ENCODE measurements around the gene AKR1E2.

Gene AKR1E2

DNA sequence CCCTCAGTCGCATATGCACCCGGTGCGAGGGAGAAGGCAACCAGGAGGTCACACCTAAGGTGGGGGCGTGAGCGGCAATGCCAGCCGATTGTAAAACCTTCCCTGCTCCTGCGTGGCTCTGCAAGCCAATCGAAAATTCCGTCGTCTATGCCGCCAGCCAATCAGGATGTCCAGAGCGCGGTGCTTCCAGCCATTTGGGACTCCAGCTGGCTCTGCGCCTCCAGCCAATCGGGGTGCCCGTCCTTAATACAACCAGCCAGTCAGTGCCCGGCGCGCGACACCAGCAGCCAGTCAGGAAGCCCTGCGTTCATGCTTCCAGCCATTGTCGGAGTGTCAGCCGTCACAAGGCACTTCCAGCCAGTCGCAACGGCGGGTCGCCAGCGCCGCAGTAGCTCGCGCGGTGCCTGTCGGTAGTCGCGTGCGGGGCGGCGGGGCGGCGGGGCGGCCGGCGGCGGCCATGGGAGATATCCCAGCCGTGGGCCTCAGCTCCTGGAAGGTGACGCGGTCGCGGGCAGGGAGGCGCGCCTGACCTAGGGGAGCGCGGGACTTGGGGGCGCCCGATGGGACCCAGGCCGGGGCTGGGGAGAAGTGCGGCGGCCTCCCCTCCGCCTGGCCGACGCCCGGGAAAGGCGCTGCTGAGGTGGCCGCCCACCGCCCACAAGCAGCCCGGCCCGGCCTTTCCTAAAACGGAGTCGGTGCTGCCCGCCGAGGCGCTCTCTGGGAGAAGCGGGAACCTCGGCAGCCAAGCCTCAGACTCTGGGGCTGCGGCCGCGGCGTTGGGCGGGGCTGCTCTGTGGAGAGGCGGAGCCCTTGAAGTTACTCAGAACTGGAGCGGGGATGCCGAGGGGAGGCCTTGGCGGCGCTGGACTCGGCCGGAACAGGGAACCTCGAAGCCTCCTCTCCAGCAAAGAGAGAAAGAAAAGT is at the start of gene AKR1E2:
Gene AKR1E2, plus strand, starts transcription at position 340 of the 924 bp plus-strand sequence. Its CDS starts 118 bp downstream, at position 458.
- DNase-seq (ENCODE audit: low spot score), result peak; percentile 65

DNA sequence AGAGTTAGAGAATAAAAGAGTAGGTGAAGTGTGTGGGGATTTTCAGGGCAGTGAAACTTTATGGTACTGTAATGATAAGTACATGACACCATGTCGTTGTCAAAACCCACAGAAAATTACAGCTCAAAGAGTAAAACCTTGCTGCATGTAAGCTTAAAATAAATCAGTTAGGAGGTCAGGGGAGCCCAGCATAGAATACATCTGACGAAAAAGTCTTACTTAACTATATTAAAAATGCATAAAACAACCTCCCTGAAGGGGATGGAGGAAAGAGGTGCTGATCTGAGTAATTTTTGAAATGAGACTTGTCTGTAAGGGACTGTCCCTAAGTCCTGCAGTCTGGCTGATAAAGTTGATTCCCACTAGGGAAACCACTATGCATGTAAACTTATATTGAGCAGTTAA is 49.8 kb upstream of the AKR1E2 start:
- no peak for DNase-seq (ENCODE audit: low spot score)

GRCh38 chr10:4778761-4779160 is 47.2 kb upstream of the AKR1E2 start:
- no peak for DNase-seq (ENCODE audit: low spot score)

- DNase-seq (ENCODE audit: low spot score), result no peak
These were observed 45.9 kb upstream of the AKR1E2 start for GRCh38 chr10:4780091-4780490.

DNA sequence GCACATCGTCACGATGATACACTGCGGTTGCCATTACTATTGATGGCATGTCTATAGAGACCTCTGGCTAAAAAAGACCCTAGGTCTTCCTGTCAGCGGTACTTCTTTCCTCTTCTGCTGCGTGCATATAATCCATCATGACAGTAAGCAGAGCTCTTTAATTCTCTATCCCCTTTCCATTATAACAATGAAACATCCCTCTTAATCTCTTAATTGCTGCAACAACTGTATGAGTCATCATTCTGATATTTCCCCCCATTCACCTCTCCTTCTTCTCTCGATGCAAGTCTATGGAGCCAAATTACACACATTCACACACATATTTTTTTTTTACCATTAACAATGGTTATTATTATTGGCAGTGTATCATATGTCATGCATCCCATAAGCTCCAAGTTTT is 45.2 kb upstream of the AKR1E2 start:
- DNase-seq (ENCODE audit: low spot score), result no peak

GRCh38 chr10:4781955-4782354 is 44.1 kb upstream of the AKR1E2 start:
- DNase-seq (ENCODE audit: low spot score), result no peak

GRCh38 chr10:4784667-4785333 is 41.2 kb upstream of the AKR1E2 start:
- DNase-seq (ENCODE audit: low spot score), result no peak

- no peak for DNase-seq (ENCODE audit: low spot score)
These were observed 39.8 kb upstream of the AKR1E2 start for GRCh38 chr10:4786043-4786839.

GRCh38 chr10:4790045-4790444 is 36.0 kb upstream of the AKR1E2 start:
- DNase-seq (ENCODE audit: low spot score), result no peak

DNA sequence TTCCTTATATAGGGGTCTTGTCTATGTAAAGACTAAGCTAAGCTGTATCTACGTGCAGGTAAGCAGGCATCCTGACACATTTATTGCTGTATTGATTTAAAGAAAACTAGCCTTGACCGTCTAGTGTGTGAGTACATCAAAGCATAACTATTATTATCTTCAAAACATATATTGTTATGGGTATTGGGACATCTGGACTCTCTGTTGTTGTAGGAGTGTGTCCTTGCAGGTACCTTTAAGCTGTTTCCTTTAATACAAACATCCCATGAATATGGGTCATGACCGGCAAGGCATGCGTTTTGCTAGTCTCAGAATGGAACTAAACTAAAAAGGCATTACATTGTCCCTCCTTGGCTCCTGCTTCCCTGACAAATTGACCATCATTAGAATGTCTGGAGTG is 35.1 kb upstream of the AKR1E2 start:
- DNase-seq (ENCODE audit: low spot score), result no peak

DNA sequence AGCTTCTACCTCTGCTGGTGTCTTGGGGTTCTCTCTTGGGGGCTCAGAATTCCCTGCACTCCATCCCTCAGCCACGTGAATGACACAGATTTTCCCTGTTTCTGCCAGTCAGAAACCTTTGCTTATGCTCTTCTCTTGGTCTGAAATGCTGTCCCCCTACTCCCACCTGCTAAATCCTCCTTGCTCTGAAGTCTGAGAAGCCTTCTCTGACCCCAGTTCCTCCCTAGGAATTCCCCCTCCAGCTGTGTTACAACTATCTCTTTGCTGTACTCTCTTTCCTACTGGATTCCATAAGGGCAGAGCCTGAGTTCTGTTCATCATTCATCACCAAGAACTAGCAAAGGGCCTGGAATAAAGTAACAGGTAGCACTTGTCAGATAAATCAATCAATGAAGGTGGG is 33.6 kb upstream of the AKR1E2 start:
- DNase-seq (ENCODE audit: low spot score), result no peak

- DNase-seq (ENCODE audit: low spot score), result no peak
These were observed 24.6 kb upstream of the AKR1E2 start for GRCh38 chr10:4801405-4801804.

GRCh38 chr10:4802711-4803487 is 23.1 kb upstream of the AKR1E2 start:
- DNase-seq (ENCODE audit: low spot score), result no peak

GRCh38 chr10:4803822-4804221 is 22.2 kb upstream of the AKR1E2 start:
- DNase-seq (ENCODE audit: low spot score), result no peak

GRCh38 chr10:4804465-4804864 is 21.5 kb upstream of the AKR1E2 start:
- no peak for DNase-seq (ENCODE audit: low spot score)

DNA sequence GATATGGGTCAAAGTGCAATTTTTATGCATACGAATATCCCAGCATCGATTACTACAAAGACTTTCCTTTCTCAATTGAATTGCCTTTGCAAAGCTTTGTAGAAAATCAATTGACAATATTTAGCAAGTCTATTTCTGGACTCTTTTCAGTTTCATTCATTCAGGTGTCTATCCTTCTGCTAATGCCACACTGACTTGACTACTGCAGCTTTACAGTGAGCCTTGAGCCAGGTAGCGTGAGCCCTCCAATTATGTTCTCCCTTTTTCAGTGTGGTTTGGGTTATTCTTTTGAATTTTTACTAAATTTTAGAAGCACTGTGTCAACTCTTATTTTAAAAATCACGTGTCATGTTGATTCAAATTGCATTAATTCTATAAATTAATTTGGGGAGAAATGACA is 19.5 kb upstream of the AKR1E2 start:
- no peak for DNase-seq (ENCODE audit: low spot score)

DNA sequence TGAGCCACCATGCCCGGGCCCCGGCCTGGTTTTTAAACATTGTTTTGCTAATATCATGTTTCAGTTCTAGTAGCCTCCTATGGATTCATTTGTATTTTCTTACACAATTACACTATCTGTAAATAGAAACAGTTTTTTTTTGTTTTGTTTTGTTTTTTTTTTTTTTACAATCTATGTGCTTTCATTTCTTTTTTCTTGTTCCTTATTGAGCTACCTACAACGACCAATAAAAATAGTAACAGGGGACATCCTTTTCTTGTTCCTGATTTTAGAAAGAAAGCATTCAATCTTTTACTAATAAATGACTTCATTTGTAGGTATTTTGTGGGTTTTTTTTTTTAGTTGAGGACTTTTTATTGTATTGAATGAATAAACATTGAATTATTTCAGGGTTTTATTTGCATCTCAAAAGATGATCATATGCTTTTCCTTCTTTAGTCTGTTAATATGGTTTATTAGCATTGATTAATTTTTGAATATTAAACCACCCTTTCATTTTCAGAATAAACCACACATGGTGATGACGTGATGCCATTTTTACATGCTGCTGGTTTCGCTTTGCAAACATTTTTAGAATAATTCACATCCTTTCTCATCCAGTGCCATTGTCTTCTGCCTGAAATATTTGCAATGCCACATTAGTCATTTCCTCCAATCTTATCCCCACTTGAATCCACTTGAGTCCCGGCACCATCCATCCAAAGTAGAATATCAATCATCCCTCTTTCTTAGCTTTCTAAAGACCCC is 18.1 kb upstream of the AKR1E2 start:
- no peak for DNase-seq (ENCODE audit: low spot score)

DNA sequence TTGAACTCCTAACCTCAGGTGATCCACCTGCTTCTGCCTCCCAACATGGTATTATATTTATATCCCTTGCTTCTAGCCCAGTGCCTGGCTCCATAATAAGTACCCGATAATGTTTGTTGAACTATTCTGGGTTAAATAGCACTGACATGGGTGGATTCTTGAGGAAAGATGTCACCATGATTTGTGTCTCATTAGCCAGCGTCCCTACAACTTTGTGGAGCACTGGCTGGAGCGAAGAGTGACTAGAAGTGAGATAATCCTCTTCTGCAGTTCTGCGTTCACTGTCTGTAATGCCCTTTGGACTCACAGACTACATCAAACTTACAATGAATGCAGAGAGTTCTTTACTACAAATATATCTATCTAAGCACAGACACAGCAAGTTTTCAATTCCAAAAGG is 16.9 kb upstream of the AKR1E2 start:
- no peak for DNase-seq (ENCODE audit: low spot score)

DNA sequence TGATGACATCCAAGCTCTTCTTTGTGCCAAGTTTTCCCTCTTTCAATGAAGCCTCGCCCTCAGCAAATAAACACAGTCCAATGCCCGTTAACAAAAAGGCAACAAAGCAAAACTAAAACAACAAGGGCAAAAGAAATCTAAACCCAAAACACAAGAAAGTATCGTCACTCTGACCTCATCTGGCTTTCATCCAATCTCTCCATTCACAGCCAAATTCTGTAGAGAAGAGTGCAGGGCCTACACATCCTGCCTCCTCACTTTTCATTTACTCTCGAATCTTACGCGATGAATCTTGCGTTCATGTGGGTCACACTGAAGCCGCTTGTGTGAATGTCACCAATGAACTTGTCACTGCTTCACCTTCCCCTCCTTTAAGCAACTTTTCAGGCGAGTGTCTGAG is 15.9 kb upstream of the AKR1E2 start:
- DNase-seq (ENCODE audit: low spot score), result no peak

DNA sequence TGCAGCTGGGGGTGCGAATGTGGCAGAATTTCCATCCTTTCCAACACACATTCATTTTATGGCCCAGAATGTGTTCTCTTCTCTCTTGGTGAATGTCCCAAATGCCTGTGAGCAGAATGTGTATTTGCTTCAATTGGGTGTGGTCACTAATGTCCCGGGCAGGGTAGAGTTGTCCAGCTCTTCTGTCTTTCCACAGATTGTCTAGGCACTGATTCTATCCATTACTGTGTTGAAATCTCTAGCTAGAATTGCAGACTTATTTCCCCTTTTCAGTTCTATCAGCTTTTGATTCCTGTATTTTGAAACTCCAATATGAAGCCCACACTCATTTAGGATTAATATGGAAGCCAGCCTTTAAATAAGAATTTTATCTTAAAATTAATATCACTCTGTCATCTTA is 14.0 kb upstream of the AKR1E2 start:
- no peak for DNase-seq (ENCODE audit: low spot score)

GRCh38 chr10:4813023-4813422 is 13.0 kb upstream of the AKR1E2 start:
- DNase-seq (ENCODE audit: low spot score), result no peak

Data from putamen (tissue), 1 donor.